ENCODE data around the gene TRAM2. TPM values are rescaled to one million over a fixed set of nuclear protein-coding genes. Genes with fewer than 3 reads are reported as not detected.

TRAM2 gene
- total RNA-seq, 2 donors from 2014 or later = 40.0 to 41.8 TPM

- DNase-seq (ENCODE audit: low spot score) = no peak
- Histone ChIP-seq H3K9me3 (no peaks in the 10 kb centered on the region), H3K27me3 (replicated peaks; ENCODE audit: insufficient read depth) (no peaks in the 10 kb centered on the region), H3K4me3 (no peak overlapping the region), H3K4me1 (ENCODE audit: control insufficient read depth in 1 of 2, low read depth in 2 of 2) (peaks cover 11 to 42% of the 10 kb centered on the region in 2 donors), H3K36me3 (no peaks in the 10 kb centered on the region), H3K27ac (no peak overlapping the region)
- ATAC-seq (ENCODE audit: insufficient number of reproducible peaks, low FRiP score, low read depth) = no peak
- no peak for TF ChIP-seq CTCF (IDR thresholded peaks at IDR 0.05)
These were observed 51.9 kb downstream of the TRAM2 start for GRCh38 chr6:52524918-52525317.

- peak overlapping the region; percentile 66 to 79 for H3K27ac ChIP-seq
- no peaks in the 10 kb centered on the region for H3K36me3 ChIP-seq
- no peak for DNase-seq (ENCODE audit: low spot score)
- no peaks in the 10 kb centered on the region for H3K27me3 ChIP-seq (replicated peaks; ENCODE audit: insufficient read depth)
- no peaks in the 10 kb centered on the region for H3K9me3 ChIP-seq
- no peak for TF ChIP-seq CTCF (IDR thresholded peaks at IDR 0.05)
- H3K4me1 ChIP-seq (ENCODE audit: control insufficient read depth in 1 of 2, low read depth in 2 of 2) = peaks cover 14 to 52% of the 10 kb centered on the region in 2 donors
- no peak for ATAC-seq (ENCODE audit: insufficient number of reproducible peaks, low FRiP score, low read depth)
- H3K4me3 ChIP-seq = no peak overlapping the region
These were observed 53.3 kb downstream of the TRAM2 start for GRCh38 chr6:52523378-52524142.

GRCh38 chr6:52522655-52523054, 54.2 kb downstream of the TRAM2 start:
- peaks cover 22 to 60% of the 10 kb centered on the region in 2 donors for H3K4me1 ChIP-seq (ENCODE audit: control insufficient read depth in 1 of 2, low read depth in 2 of 2)
- no peaks in the 10 kb centered on the region for H3K9me3 ChIP-seq
- no peak for TF ChIP-seq CTCF (IDR thresholded peaks at IDR 0.05)
- ATAC-seq (ENCODE audit: insufficient number of reproducible peaks, low FRiP score, low read depth) (no peak), DNase-seq (ENCODE audit: low spot score) (no peak)
- no peaks in the 10 kb centered on the region for H3K36me3 ChIP-seq
- H3K27me3 ChIP-seq (replicated peaks; ENCODE audit: insufficient read depth) = no peaks in the 10 kb centered on the region
- no peak overlapping the region for H3K4me3 ChIP-seq
- H3K27ac ChIP-seq = peak overlapping the region; percentile 66 to 79

- H3K4me1 ChIP-seq (ENCODE audit: control insufficient read depth in 1 of 2, low read depth in 2 of 2) = peaks cover 26 to 64% of the 10 kb centered on the region in 2 donors
- peak overlapping the region; percentile 66 to 79 for H3K27ac ChIP-seq
- no peaks in the 10 kb centered on the region for H3K36me3 ChIP-seq
- no peaks in the 10 kb centered on the region for H3K9me3 ChIP-seq
- peak; percentile 35 for ATAC-seq (ENCODE audit: insufficient number of reproducible peaks, low FRiP score, low read depth)
- TF ChIP-seq CTCF (IDR thresholded peaks at IDR 0.05) = no peak
- no peaks in the 10 kb centered on the region for H3K27me3 ChIP-seq (replicated peaks; ENCODE audit: insufficient read depth)
- DNase-seq (ENCODE audit: low spot score) = peak; percentile 46
- no peak overlapping the region for H3K4me3 ChIP-seq
These were observed 54.7 kb downstream of the TRAM2 start for GRCh38 chr6:52522151-52522626.

- Histone ChIP-seq H3K4me3 (no peak overlapping the region), H3K27ac (peak overlapping the region in 1 of 2 donors; percentile 95), H3K9me3 (no peaks in the 10 kb centered on the region), H3K36me3 (peaks cover 7% of the 10 kb centered on the region), H3K4me1 (ENCODE audit: control insufficient read depth in 1 of 2, low read depth in 2 of 2) (peaks cover 31 to 85% of the 10 kb centered on the region in 2 donors), H3K27me3 (replicated peaks; ENCODE audit: insufficient read depth) (no peaks in the 10 kb centered on the region)
- no peak for TF ChIP-seq CTCF (IDR thresholded peaks at IDR 0.05)
- DNase-seq (ENCODE audit: low spot score) (no peak), ATAC-seq (ENCODE audit: insufficient number of reproducible peaks, low FRiP score, low read depth) (no peak)
These were observed 57.2 kb downstream of the TRAM2 start for GRCh38 chr6:52519618-52520017.
